GM12878 (cell line): ENCODE measurements around the gene NOXA1. TPM values are rescaled to one million over a fixed set of nuclear protein-coding genes. Genes with fewer than 3 reads are reported as not detected.

Source experiments
- ATAC-seq: fragments of 200-7000 bp; cut with Tn5 transposase; 3 replicates; pipeline ENCODE4 v1.9.1; 2020; ENCODE audit warnings: mild to moderate bottlenecking, moderate library complexity
- BruUV-seq: library from RNA; stranded (reverse); fragments of 400-500 nt; replicated peaks from 2 replicates; lab custom pipeline; 2021; lab: Mats Ljungman, UMichigan
- CTCF ChIA-PET: fragments of 300-600 bp; sonication (Branson Sonifier 250); formaldehyde crosslinking; extraction: SDS; loops from one replicate; lab custom pipeline; 2021; ENCODE audit warnings: inconsistent platforms; lab: Yijun Ruan, JAX
- POLR2A ChIA-PET: fragments of 350-600 bp; formaldehyde crosslinking; extraction: SDS; loops from one replicate; lab custom pipeline; 2021; ENCODE audit warnings: inconsistent platforms; lab: Charles Lee
- RAD21 ChIA-PET: fragments of 300-600 bp; sonication (Branson Sonifier 250); formaldehyde crosslinking; loops from one replicate; lab custom pipeline; 2023; ENCODE audit warnings: antibody characterized with exemption; ENCODE audit not compliant: unreplicated experiment; lab: Charles Lee
- SMC1A ChIA-PET: fragments of 300-600 bp; sonication (Branson Sonifier 250); formaldehyde crosslinking; loops from one replicate; lab custom pipeline; 2023; ENCODE audit not compliant: unreplicated experiment, uncharacterized antibody; lab: Charles Lee
- DNase-seq: peaks from one replicate; pipeline ENCODE4 v3.0.0-alpha.2; 2011; ENCODE audit warnings: low read depth, low spot score
- FAIRE-seq: peaks from 3 replicates; lab custom pipeline; 2011; peaks lifted over from hg19 to GRCh38; lab: Jason Lieb, UNC
- H2AFZ ChIP-seq: 2 replicates; pipeline ENCODE4 v1.6.0; 2011; ENCODE audit warnings: low read depth, low read length, control low read depth; ENCODE audit not compliant: control insufficient read depth
- H3K27ac ChIP-seq: 2 replicates; pipeline ENCODE4 v1.5.1; 2011; ENCODE audit warnings: control low read depth; ENCODE audit not compliant: control insufficient read depth, insufficient read depth
- H3K27me3 ChIP-seq, 2 experiments: replicated peaks in 1 of 2; 2 replicates each; pipeline versions ENCODE4 v1.6.0 to v1.6.1; 2011; ENCODE audit warnings: low read length in 1 of 2; ENCODE audit not compliant: control insufficient read depth in 2 of 2, insufficient read depth in 2 of 2
- H3K36me3 ChIP-seq, 2 experiments: 2 replicates each; pipeline ENCODE4 v1.5.1; 2011; ENCODE audit warnings: low read length in 1 of 2; ENCODE audit not compliant: control insufficient read depth in 2 of 2, insufficient read depth in 2 of 2
- H3K4me1 ChIP-seq: 2 replicates; pipeline ENCODE4 v1.6.1; 2011; ENCODE audit warnings: mild to moderate bottlenecking, low read length, moderate library complexity, mixed read lengths; ENCODE audit not compliant: control insufficient read depth, insufficient read depth
- H3K4me2 ChIP-seq: 2 replicates; pipeline ENCODE4 v1.6.0; 2011; ENCODE audit warnings: control low read depth; ENCODE audit not compliant: control insufficient read depth, insufficient read depth
- H3K4me3 ChIP-seq: fragments of 200-600 bp; sonication (generic); 2 replicates; pipeline ENCODE4 v1.5.1; 2016
- H3K79me2 ChIP-seq: 2 replicates; pipeline ENCODE4 v1.6.0; 2011; ENCODE audit warnings: low read length; ENCODE audit not compliant: control insufficient read depth, insufficient read depth
- H3K9ac ChIP-seq: 2 replicates; pipeline ENCODE4 v1.8.0; 2011; ENCODE audit warnings: low read length, control low read depth, mixed read lengths; ENCODE audit not compliant: control insufficient read depth, insufficient read depth
- H3K9me3 ChIP-seq: replicated peaks from 3 replicates; pipeline ENCODE4 v1.5.1; 2011; ENCODE audit warnings: mild to moderate bottlenecking, low read length; ENCODE audit not compliant: control insufficient read depth, insufficient read depth
- H4K20me1 ChIP-seq: 2 replicates; pipeline ENCODE4 v1.6.0; 2011; ENCODE audit not compliant: control insufficient read depth, insufficient read depth
- BCL3 ChIP-seq: IDR thresholded peaks from 2 replicates; pipeline ENCODE4 v1.6.1; 2011; ENCODE audit warnings: borderline replicate concordance, low read depth, mild to moderate bottlenecking, moderate library complexity, low read length; ENCODE audit not compliant: insufficient read depth, poor library complexity, severe bottlenecking
- CBX3 ChIP-seq: fragments of 200-600 bp; sonication (generic); IDR thresholded peaks from 2 replicates; pipeline ENCODE4 v1.6.1; 2016; ENCODE audit warnings: low read depth, borderline replicate concordance
- CTCF ChIP-seq, 3 experiments: IDR thresholded peaks in 2 of 3; conservative IDR thresholded peaks in 1 of 3; 2 replicates each; pipeline ENCODE4 v1.5.1; 2011; ENCODE audit warnings: low read depth in 3 of 3, low read length in 3 of 3, mild to moderate bottlenecking in 3 of 3, control low read depth in 2 of 3, moderate library complexity in 2 of 3, inconsistent platforms in 1 of 3, mixed read lengths in 1 of 3; ENCODE audit not compliant: control insufficient read depth in 2 of 3, insufficient read depth in 1 of 3; ENCODE audit errors: extremely low read depth in 1 of 3
- DPF2 ChIP-seq: fragments of 450-650 bp; IDR thresholded peaks from 2 replicates; pipeline ENCODE4 v1.6.1; 2017; ENCODE audit warnings: mild to moderate bottlenecking
- GABPA ChIP-seq: IDR thresholded peaks from 2 replicates; pipeline ENCODE4 v1.6.1; 2014; ENCODE audit warnings: antibody characterized with exemption, low read depth, mild to moderate bottlenecking, inconsistent platforms
- HDGF ChIP-seq: fragments of 450-650 bp; IDR thresholded peaks from 2 replicates; pipeline ENCODE4 v1.6.1; 2016; ENCODE audit warnings: antibody characterized with exemption
- JUNB ChIP-seq: IDR thresholded peaks from 2 replicates; pipeline ENCODE4 v1.6.1; 2016; ENCODE audit warnings: antibody characterized with exemption, mild to moderate bottlenecking
- KAT2A ChIP-seq: conservative IDR thresholded peaks from 2 replicates; pipeline ENCODE4 v1.6.1; 2011; ENCODE audit warnings: low read depth, low read length; ENCODE audit not compliant: control insufficient read depth
- MXI1 ChIP-seq: fragments of 150-350 bp; IDR thresholded peaks from 2 replicates; pipeline ENCODE4 v1.6.1; 2011; ENCODE audit warnings: low read depth, mild to moderate bottlenecking, inconsistent platforms, low read length, improper control_type of control experiment
- REST ChIP-seq: IDR thresholded peaks from 2 replicates; pipeline ENCODE4 v1.6.1; 2012; ENCODE audit warnings: mild to moderate bottlenecking, low read depth, low read length
- SMAD5 ChIP-seq: IDR thresholded peaks from 2 replicates; pipeline ENCODE4 v1.6.1; 2016; ENCODE audit warnings: antibody characterized with exemption, low read depth
- SPI1 ChIP-seq: IDR thresholded peaks from 2 replicates; pipeline ENCODE4 v1.6.1; 2011; ENCODE audit warnings: low read depth, mild to moderate bottlenecking, low read length, moderate library complexity, borderline replicate concordance; ENCODE audit not compliant: insufficient read depth
- TARDBP ChIP-seq: IDR thresholded peaks from 2 replicates; pipeline ENCODE4 v1.6.1; 2016; ENCODE audit warnings: borderline replicate concordance
- USF2 ChIP-seq: IDR thresholded peaks from 2 replicates; pipeline ENCODE4 v1.6.1; 2011; ENCODE audit warnings: low read depth, low read length, improper control_type of control experiment, borderline replicate concordance
- ZNF274 ChIP-seq: IDR thresholded peaks from one replicate; pipeline ENCODE4 v1.8.0; 2011; ENCODE audit not compliant: insufficient read length, insufficient read depth
- WGBS: methylation state at CpG from one replicate; pipeline ENCODE4 v1.1.6; 2016; ENCODE audit warnings: low lambda C conversion rate; ENCODE audit not compliant: insufficient replicate concordance, insufficient coverage; ENCODE audit errors: missing lambda C conversion rate; 5-methylcytosine and 5-hydroxymethylcytosine counted together
- in situ Hi-C: fragments of 300-500 bp; cut with MboI; formaldehyde crosslinking; loops from 9 replicates; pipeline ENCODE4 v1.14.3; 2018; ENCODE audit warnings: mixed read lengths
- intact Hi-C: fragments of 100-400 bp; cut with micrococcal nuclease; formaldehyde crosslinking; loops from one replicate; pipeline ENCODE4 v1.14.2; 2022; ENCODE audit not compliant: unreplicated experiment
- polyA plus RNA-seq, 11 experiments: library from polyadenylated mRNA; depleted of rRNA in 4 of 11; unstranded in 6 of 11; stranded (reverse) in 5 of 11; fragments of >200 nt; fragmentation: Nextera tagmentation in 4 of 11; fragmentation: Illumina TruSeq in 1 of 11; extraction: Ambion mirVana in 4 of 11; extraction: Trizol in 1 of 11; gene quantifications; 1 replicate in 1 of 11; 2 replicates in 10 of 11; pipeline versions ENCODE4 v1.2.1 to v1.2.3, GENCODE V29; 2011 to 2016; ENCODE audit warnings: inconsistent platforms in 2 of 11, missing spikeins in 2 of 11, low read depth in 1 of 11
- total RNA-seq, 4 experiments: library from RNA; depleted of rRNA in 3 of 4; stranded (reverse); fragments of >200 nt in 3 of 4; fragmentation: Illumina TruSeq in 1 of 4; extraction: Trizol in 1 of 4; gene quantifications; 2 replicates each; pipeline versions ENCODE4 v1.2.1 to v1.2.3, GENCODE V29; 2013 to 2021

The NOXA1 gene
- total and polyA plus RNA-seq, 10 of the 15 experiments (the other 5 are each of a cell fraction or from before 2014, with no cell fraction given), result 0.08 to 0.20 TPM; not detected in 8

DNA sequence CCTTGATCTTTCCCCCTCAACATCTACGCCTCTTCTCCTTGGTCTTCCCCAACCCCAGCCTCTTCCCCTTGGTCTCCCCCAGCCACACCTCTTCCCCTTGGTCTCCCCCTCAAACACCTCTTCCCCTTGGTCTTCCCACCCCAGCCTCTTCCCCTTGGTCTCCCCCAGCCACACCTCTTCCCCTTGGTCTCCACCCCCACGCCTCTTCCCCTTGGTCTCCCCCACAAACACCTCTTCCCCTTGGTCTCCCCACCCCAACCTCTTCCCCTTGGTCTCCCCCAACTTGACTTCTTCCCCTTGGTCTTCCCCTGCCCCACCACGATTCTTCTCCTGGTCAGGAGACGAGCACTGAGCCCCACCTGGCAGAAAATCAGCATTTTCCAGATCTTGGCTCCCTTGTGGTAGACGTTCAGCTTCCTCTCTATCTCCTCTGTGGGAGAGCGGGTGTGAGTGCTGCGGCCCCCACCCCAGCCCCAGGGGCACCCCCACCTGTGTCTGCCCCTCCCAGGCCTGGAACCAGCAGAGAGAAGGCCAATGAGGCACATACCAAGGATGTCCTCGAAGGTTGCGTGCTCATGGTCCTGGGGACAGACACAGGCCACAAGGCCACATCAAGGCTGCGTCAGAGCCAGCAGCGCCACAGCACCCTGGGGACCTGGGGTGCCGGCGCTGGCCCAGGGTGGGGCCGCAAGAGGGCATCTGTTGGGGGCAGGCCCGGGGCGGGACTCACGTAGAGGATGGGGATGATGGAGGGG, 29.0 kb downstream of the NOXA1 start:
- Histone ChIP-seq H2AFZ (no peak overlapping the region), H3K4me3 (no peak overlapping the region), H3K79me2 (no peaks in the 10 kb centered on the region), H3K9me3 (no peaks in the 10 kb centered on the region), H3K4me2 (no peak overlapping the region), H4K20me1 (no peaks in the 10 kb centered on the region), H3K27ac (no peak overlapping the region), H3K27me3 (no peaks in the 10 kb centered on the region), H3K4me1 (peaks cover 9% of the 10 kb centered on the region), H3K9ac (no peak overlapping the region), H3K36me3 (no peaks in the 10 kb centered on the region)
- RAD21 ChIA-PET, result no interaction called here
- 90% methylated on average over 14 of the region's 17 CpGs for WGBS
- in situ Hi-C loops (no loop called here), intact Hi-C loops (no loop called here)
- CTCF ChIA-PET, result no interaction called here
- BruUV-seq, result no TSS peak
- ATAC-seq (no peak), FAIRE-seq (no peak), DNase-seq (no peak)
- SMC1A ChIA-PET, result no interaction called here
- POLR2A ChIA-PET, result no interaction called here
- TF ChIP-seq REST (no peak), CBX3 (no peak), KAT2A (no peak), JUNB (no peak), SMAD5 (no peak), MXI1 (no peak), BCL3 (no peak), HDGF (no peak), GABPA (no peak), SPI1 (no peak), DPF2 (no peak), CTCF (IDR thresholded peaks at IDR 0.05 in 2 of 3, conservative IDR thresholded peaks at IDR 0.05 in 1 of 3; ENCODE audit: control insufficient read depth in 2 of 3, extremely low read depth in 1 of 3, insufficient read depth in 1 of 3, low read depth in 3 of 3, low read length in 3 of 3) (no peak), TARDBP (no peak), USF2 (no peak), ZNF274 (no peak)
